K562 (cell line): ENCODE data around the gene PCDHGA4. TPM values are rescaled to one million over a fixed set of nuclear protein-coding genes. Genes with fewer than 3 reads are reported as not detected.

Experiments used
- EGR1 ChIP-seq: fragments of 450-650 bp; conservative IDR thresholded peaks from 2 replicates; pipeline ENCODE4 v1.6.1; 2017; ENCODE audit warnings: mild to moderate bottlenecking
- JUN ChIP-seq, 2 experiments: sonication (generic) in 1 of 2; formaldehyde crosslinking in 1 of 2; IDR thresholded peaks; 2 replicates each; pipeline versions ENCODE4 v1.6.1 to v1.8.0; 2012 to 2022; ENCODE audit warnings: borderline replicate concordance in 2 of 2, mild to moderate bottlenecking in 2 of 2, improper control_type of control experiment in 1 of 2, low read depth in 1 of 2, low read length in 1 of 2, missing genetic modification reagents in 1 of 2
- MYNN ChIP-seq, 2 experiments: sonication (generic); formaldehyde crosslinking in 1 of 2; IDR thresholded peaks; 2 replicates each; pipeline versions ENCODE4 v1.5.0 to v1.6.1; 2016 to 2020; ENCODE audit warnings: antibody characterized with exemption in 1 of 2, missing genetic modification reagents in 1 of 2
- RBM17 ChIP-seq: fragments of 200-400 bp; formaldehyde crosslinking; IDR thresholded peaks from 2 replicates; pipeline ENCODE4 v1.6.1; 2017; ENCODE audit warnings: low read depth, mild to moderate bottlenecking, low read length, borderline replicate concordance
- RCOR1 ChIP-seq, 2 experiments: IDR thresholded peaks; 2 replicates each; pipeline ENCODE4 v1.6.1; 2012; ENCODE audit warnings: low read depth in 2 of 2, low read length in 2 of 2, borderline replicate concordance in 1 of 2, improper control_type of control experiment in 1 of 2
- polyA plus RNA-seq, 8 experiments: library from polyadenylated mRNA; depleted of rRNA in 4 of 8; stranded (reverse) in 5 of 8; unstranded in 3 of 8; fragments of >200 nt; fragmentation: Nextera tagmentation in 2 of 8; fragmentation: Illumina TruSeq in 1 of 8; extraction: Ambion mirVana in 2 of 8; extraction: Trizol in 1 of 8; gene quantifications; 2 replicates each; pipeline versions ENCODE4 v1.2.1 to v1.2.3, GENCODE V29; 2011 to 2014; ENCODE audit warnings: inconsistent platforms in 1 of 8, missing spikeins in 1 of 8
- total RNA-seq, 7 experiments: library from RNA; depleted of rRNA in 6 of 7; stranded (reverse); fragments of >200 nt in 6 of 7; fragmentation: Illumina TruSeq in 2 of 7; extraction: Trizol in 2 of 7; gene quantifications; 2 replicates each; pipeline versions ENCODE4 v1.2.1 to v1.2.3, GENCODE V29; 2011 to 2021; ENCODE audit warnings: low replicate concordance in 1 of 7
- TF ChIP-seq, protein P1 (sequence below), 2 experiments: IDR thresholded peaks in 1 of 2; conservative IDR thresholded peaks in 1 of 2; 2 replicates each; pipeline ENCODE4 v1.6.1; 2016; ENCODE audit warnings: low read depth in 2 of 2, mild to moderate bottlenecking in 1 of 2, missing compliant biosample characterization in 1 of 2, missing genetic modification characterization in 1 of 2, moderate library complexity in 1 of 2
- TF ChIP-seq, protein P2 (sequence below): sonication (generic); formaldehyde crosslinking; IDR thresholded peaks from 2 replicates; pipeline ENCODE4 v1.8.1; 2023; ENCODE audit warnings: mild to moderate bottlenecking, missing genetic modification reagents
- TF ChIP-seq, protein P3 (sequence below): sonication (generic); formaldehyde crosslinking; IDR thresholded peaks from 2 replicates; pipeline ENCODE4 v1.8.1; 2023; ENCODE audit warnings: mild to moderate bottlenecking, missing genetic modification reagents, moderate library complexity
- TF ChIP-seq, protein P4 (sequence below): fragments of 450-650 bp; IDR thresholded peaks from 2 replicates; pipeline ENCODE4 v1.7.1; 2018; ENCODE audit warnings: mild to moderate bottlenecking, low read depth; ENCODE audit not compliant: partially characterized antibody
- TF ChIP-seq, protein P5 (sequence below): fragments of 450-650 bp; formaldehyde crosslinking; IDR thresholded peaks from 2 replicates; pipeline ENCODE4 v1.4.0; 2022; ENCODE audit warnings: missing genetic modification characterization

The PCDHGA4 gene
- total and polyA plus RNA-seq, 9 of the 15 experiments (the other 6 are each of a cell fraction or from before 2014, with no cell fraction given) = 0.12 to 0.40 (median 0.36) TPM; not detected in 2

DNA sequence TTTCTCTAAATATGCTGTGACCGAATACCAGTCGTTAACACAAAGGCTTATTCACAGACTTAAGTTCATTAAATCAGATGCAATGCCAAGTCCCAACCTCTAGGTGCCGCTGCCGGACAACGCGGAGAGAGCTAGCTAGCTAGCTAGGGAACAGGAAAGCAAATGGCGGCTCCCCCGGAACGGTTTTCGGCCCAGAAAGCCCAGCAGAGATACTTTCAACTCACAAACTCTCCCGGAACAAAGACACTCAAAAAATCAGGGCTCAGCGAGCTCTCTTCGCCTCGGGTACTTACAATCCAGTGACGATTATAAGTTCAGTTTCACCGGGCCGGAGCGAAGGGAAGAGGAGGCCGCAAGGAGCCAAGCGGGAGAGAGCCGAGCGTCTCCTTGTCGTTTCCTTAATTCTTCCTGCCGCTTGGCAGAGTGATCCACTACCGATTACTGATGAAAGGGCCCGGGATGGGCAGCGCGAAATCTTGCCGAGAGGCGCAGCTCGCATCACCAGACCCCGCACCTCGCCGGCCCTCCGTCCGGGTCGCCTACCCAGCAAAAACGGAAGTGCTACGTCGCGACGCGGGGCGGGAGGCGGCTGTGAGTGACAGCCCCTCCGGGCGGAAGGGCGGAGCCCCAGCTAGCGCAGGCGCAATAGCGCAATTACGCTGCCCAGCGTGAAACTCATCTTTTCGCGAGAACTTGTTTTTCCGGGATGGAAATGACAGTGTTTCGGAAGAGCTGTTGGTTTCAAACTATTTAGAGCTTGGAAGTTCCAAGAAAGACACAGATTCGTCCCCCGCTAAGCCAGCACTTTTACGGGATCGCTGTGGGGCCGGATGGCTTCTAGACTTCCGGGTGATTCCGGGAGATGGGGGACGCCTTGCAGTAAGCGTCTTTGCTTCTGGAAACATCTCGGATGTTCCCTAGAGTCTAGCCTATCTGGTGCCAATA lies 34.3 kb upstream of the PCDHGA4 start, which contains the start of gene TAF7 (continued):
- TF ChIP-seq, protein P1, sequence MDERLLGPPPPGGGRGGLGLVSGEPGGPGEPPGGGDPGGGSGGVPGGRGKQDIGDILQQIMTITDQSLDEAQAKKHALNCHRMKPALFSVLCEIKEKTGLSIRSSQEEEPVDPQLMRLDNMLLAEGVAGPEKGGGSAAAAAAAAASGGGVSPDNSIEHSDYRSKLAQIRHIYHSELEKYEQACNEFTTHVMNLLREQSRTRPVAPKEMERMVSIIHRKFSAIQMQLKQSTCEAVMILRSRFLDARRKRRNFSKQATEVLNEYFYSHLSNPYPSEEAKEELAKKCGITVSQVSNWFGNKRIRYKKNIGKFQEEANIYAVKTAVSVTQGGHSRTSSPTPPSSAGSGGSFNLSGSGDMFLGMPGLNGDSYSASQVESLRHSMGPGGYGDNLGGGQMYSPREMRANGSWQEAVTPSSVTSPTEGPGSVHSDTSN (CRISPR knock-in tag; IDR thresholded peaks at IDR 0.05; ENCODE audit: low read depth) = peak; percentile 99
- TF ChIP-seq, protein P1 (tag; conservative IDR thresholded peaks at IDR 0.05; ENCODE audit: low read depth) = peak; percentile 98
- TF ChIP-seq, protein P2, sequence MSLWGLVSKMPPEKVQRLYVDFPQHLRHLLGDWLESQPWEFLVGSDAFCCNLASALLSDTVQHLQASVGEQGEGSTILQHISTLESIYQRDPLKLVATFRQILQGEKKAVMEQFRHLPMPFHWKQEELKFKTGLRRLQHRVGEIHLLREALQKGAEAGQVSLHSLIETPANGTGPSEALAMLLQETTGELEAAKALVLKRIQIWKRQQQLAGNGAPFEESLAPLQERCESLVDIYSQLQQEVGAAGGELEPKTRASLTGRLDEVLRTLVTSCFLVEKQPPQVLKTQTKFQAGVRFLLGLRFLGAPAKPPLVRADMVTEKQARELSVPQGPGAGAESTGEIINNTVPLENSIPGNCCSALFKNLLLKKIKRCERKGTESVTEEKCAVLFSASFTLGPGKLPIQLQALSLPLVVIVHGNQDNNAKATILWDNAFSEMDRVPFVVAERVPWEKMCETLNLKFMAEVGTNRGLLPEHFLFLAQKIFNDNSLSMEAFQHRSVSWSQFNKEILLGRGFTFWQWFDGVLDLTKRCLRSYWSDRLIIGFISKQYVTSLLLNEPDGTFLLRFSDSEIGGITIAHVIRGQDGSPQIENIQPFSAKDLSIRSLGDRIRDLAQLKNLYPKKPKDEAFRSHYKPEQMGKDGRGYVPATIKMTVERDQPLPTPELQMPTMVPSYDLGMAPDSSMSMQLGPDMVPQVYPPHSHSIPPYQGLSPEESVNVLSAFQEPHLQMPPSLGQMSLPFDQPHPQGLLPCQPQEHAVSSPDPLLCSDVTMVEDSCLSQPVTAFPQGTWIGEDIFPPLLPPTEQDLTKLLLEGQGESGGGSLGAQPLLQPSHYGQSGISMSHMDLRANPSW (CRISPR knock-in tag) = 0 out of 2 replicates have a peak, but pooled peaks have one; percentile 46
- peak in 1 of 2 experiments; percentile 17; a peak in 1 of 4 replicates for TF ChIP-seq RCOR1 (IDR thresholded peaks at IDR 0.05; ENCODE audit: borderline replicate concordance in 1 of 2, low read depth in 2 of 2, low read length in 2 of 2)
- TF ChIP-seq, protein P3, sequence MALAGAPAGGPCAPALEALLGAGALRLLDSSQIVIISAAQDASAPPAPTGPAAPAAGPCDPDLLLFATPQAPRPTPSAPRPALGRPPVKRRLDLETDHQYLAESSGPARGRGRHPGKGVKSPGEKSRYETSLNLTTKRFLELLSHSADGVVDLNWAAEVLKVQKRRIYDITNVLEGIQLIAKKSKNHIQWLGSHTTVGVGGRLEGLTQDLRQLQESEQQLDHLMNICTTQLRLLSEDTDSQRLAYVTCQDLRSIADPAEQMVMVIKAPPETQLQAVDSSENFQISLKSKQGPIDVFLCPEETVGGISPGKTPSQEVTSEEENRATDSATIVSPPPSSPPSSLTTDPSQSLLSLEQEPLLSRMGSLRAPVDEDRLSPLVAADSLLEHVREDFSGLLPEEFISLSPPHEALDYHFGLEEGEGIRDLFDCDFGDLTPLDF = peak; percentile 47; the same call in 1 of the 2 replicates
- no peak for TF ChIP-seq RBM17
- TF ChIP-seq EGR1 = no peak
- no peak for TF ChIP-seq MYNN (IDR thresholded peaks at IDR 0.05)
- 0 out of 2 replicates have a peak, but pooled peaks have one; percentile 48 for TF ChIP-seq MYNN (CRISPR knock-in tag; IDR thresholded peaks at IDR 0.05)
- no peak for TF ChIP-seq JUN (IDR thresholded peaks at IDR 0.05; ENCODE audit: borderline replicate concordance, low read depth, low read length)
- 0 out of 2 replicates have a peak, but pooled peaks have one; percentile 26 for TF ChIP-seq JUN (CRISPR knock-in tag; IDR thresholded peaks at IDR 0.05; ENCODE audit: borderline replicate concordance)
- TF ChIP-seq, protein P4, sequence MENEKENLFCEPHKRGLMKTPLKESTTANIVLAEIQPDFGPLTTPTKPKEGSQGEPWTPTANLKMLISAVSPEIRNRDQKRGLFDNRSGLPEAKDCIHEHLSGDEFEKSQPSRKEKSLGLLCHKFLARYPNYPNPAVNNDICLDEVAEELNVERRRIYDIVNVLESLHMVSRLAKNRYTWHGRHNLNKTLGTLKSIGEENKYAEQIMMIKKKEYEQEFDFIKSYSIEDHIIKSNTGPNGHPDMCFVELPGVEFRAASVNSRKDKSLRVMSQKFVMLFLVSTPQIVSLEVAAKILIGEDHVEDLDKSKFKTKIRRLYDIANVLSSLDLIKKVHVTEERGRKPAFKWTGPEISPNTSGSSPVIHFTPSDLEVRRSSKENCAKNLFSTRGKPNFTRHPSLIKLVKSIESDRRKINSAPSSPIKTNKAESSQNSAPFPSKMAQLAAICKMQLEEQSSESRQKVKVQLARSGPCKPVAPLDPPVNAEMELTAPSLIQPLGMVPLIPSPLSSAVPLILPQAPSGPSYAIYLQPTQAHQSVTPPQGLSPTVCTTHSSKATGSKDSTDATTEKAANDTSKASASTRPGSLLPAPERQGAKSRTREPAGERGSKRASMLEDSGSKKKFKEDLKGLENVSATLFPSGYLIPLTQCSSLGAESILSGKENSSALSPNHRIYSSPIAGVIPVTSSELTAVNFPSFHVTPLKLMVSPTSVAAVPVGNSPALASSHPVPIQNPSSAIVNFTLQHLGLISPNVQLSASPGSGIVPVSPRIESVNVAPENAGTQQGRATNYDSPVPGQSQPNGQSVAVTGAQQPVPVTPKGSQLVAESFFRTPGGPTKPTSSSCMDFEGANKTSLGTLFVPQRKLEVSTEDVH = peak; percentile 21
- TF ChIP-seq, protein P5, sequence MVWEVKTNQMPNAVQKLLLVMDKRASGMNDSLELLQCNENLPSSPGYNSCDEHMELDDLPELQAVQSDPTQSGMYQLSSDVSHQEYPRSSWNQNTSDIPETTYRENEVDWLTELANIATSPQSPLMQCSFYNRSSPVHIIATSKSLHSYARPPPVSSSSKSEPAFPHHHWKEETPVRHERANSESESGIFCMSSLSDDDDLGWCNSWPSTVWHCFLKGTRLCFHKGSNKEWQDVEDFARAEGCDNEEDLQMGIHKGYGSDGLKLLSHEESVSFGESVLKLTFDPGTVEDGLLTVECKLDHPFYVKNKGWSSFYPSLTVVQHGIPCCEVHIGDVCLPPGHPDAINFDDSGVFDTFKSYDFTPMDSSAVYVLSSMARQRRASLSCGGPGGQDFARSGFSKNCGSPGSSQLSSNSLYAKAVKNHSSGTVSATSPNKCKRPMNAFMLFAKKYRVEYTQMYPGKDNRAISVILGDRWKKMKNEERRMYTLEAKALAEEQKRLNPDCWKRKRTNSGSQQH (CRISPR knock-in tag) = no peak
